Stimulated activated naive CD8-positive, alpha-beta T cell treated with anti-CD3 and anti-CD28 coated beads, Interleukin-15, amount 100 ng/mL, for 72 hours (primary cell): Measurements from ENCODE around the gene XG.
"Not testable (repeated sequence)": the region's sequence is repeated elsewhere in the genome, so short reads cannot be mapped to it uniquely, and the experiment has no call there.

Source experiments
- ATAC-seq: fragments of 150-1000 bp; cut with Tn5 transposase; 2 replicates; pipeline ENCODE4 v1.10.0; 2021; ENCODE audit warnings: mild to moderate bottlenecking, moderate library complexity
- DNase-seq, 2 donors: peaks; one replicate each; pipeline ENCODE4 v3.0.0; 2021 to 2022
- H3K27ac Mint-ChIP-seq, 2 donors: one replicate each; pipeline ENCODE4 v1.8.0; 2022; ENCODE audit warnings: mild to moderate bottlenecking in 2 of 2, mixed read lengths in 2 of 2, moderate library complexity in 2 of 2
- H3K27me3 Mint-ChIP-seq: one replicate; pipeline ENCODE4 v1.8.0; 2022; ENCODE audit warnings: mixed read lengths
- H3K4me1 Mint-ChIP-seq: one replicate; pipeline ENCODE4 v1.8.0; 2022; ENCODE audit warnings: mild to moderate bottlenecking, mixed read lengths
- H3K4me3 Mint-ChIP-seq, 2 donors: one replicate each; pipeline ENCODE4 v1.8.0; 2022; ENCODE audit warnings: mild to moderate bottlenecking in 2 of 2, mixed read lengths in 2 of 2, moderate library complexity in 1 of 2
- H3K9me3 Mint-ChIP-seq, 2 donors: one replicate each; pipeline ENCODE4 v1.8.0; 2022; ENCODE audit warnings: mixed read lengths in 2 of 2

The XG gene

GRCh38 chrX:2782778-2783177, 30.9 kb downstream of the XG start:
- Mint-ChIP-seq H3K27me3 (peaks cover 6% of the 10 kb centered on the region), H3K4me1 (peaks cover 13% of the 10 kb centered on the region), H3K4me3 (no peak overlapping the region), H3K9me3 (no peaks in the 10 kb centered on the region), H3K27ac (no peak overlapping the region)
- ATAC-seq = no peak
- no peak for DNase-seq

DNA sequence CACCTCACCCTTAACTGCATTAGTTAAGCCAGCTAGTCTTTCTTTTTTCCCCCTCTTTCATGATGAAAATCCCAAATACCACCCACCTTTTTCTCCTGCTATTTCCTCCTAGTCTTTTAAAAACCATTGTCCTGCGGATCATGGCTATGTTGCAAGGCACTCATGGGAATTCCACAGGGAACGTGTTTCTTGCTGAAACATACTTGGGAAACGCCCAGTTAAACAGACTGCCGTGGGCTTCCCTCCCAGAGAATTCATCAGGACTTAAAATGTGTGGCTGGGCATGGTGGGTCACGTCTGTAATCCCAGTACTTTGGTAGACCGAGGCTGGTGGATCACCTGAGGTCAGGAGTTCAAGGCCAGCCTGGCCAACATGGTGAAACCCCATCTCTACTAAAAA, 32.2 kb downstream of the XG start:
- peaks cover 6% of the 10 kb centered on the region for H3K27me3 Mint-ChIP-seq
- ATAC-seq = no peak
- no peak for DNase-seq
- no peak overlapping the region for H3K4me3 Mint-ChIP-seq
- H3K27ac Mint-ChIP-seq = no peak overlapping the region
- no peaks in the 10 kb centered on the region for H3K9me3 Mint-ChIP-seq
- peaks cover 13% of the 10 kb centered on the region for H3K4me1 Mint-ChIP-seq

DNA sequence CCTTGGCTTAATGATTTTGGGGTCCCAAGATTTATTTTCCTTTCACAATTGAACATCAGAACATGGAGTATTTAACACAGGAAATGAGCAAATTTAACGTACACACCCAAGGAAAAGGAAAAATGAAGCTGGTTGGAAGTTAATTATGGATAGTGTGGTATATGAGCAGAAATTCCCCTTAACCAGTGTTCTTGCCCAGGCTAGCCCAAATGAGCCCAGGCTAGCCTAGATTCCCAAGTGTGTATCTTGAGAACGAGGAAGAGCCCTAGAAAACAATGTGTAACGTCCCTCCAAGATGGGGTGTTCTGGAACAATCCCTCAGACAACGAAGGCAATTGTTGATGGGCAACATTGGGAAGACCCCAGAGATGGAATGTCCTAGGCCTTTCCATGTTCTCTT, 33.7 kb downstream of the XG start:
- Mint-ChIP-seq H3K4me1 (peaks cover 13% of the 10 kb centered on the region), H3K9me3 (no peaks in the 10 kb centered on the region), H3K27me3 (peaks cover 6% of the 10 kb centered on the region), H3K27ac (no peak overlapping the region), H3K4me3 (no peak overlapping the region)
- ATAC-seq (no peak), DNase-seq (no peak)

- Mint-ChIP-seq H3K27me3 (peaks cover 6% of the 10 kb centered on the region), H3K4me1 (no peaks in the 10 kb centered on the region), H3K27ac (no peak overlapping the region), H3K9me3 (no peaks in the 10 kb centered on the region), H3K4me3 (no peak overlapping the region)
- DNase-seq (no peak), ATAC-seq (no peak)
Observed at GRCh38 chrX:2788980-2789379, 37.1 kb downstream of the XG start.

DNA sequence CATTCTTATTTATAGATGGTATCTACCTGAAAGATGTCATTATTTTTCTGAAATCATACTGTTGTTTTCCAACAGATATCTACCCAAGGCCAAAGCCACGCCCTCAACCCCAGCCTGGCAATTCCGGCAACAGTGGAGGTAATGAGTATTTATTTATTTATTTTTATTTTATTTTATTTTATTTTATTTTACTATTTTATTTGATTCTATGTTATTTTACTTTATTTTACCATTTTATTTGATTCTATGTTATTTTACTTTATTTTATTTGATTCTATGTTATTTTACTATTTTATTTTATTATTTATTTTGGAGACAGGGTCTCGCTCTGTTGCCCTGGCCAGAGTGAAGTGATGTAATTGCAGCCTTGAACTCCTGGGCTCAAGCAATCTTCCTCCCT, 37.7 kb downstream of the XG start:
- Mint-ChIP-seq H3K27ac (no peak overlapping the region), H3K27me3 (peaks cover 6% of the 10 kb centered on the region), H3K4me1 (no peaks in the 10 kb centered on the region), H3K9me3 (no peaks in the 10 kb centered on the region), H3K4me3 (no peak overlapping the region)
- DNase-seq = no peak
- ATAC-seq = no peak

- Mint-ChIP-seq H3K9me3 (no peaks in the 10 kb centered on the region), H3K27ac (no peak overlapping the region), H3K27me3 (no peaks in the 10 kb centered on the region), H3K4me3 (no peak overlapping the region), H3K4me1 (no peaks in the 10 kb centered on the region)
- DNase-seq = no peak
- no peak for ATAC-seq
Observed at GRCh38 chrX:2793752-2794151, 41.9 kb downstream of the XG start.

GRCh38 chrX:2794336-2794735, 42.5 kb downstream of the XG start:
- ATAC-seq (no peak), DNase-seq (no peak)
- H3K27ac Mint-ChIP-seq = no peak overlapping the region
- no peak overlapping the region for H3K4me3 Mint-ChIP-seq
- H3K27me3 Mint-ChIP-seq = no peaks in the 10 kb centered on the region
- no peaks in the 10 kb centered on the region for H3K9me3 Mint-ChIP-seq
- H3K4me1 Mint-ChIP-seq = no peaks in the 10 kb centered on the region

DNA sequence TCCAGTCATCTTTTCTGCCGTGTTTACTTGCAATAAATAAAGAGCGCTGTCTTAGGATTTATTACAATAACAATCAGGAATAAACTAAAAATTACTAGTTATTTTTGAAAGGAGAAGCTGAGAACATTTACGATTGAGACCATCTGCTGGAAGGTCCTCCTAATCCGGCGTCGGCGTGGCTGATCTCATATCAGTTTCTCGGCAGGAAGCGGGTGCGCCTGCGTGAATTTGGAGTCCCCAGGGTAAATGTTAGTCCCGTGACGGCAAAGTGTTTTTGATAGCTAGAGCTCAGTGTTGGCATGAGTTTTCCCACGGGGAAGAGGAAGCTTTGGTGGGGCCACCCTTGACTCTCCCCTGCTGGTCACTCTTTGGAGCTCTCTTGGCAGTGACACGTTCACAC, 45.0 kb downstream of the XG start:
- not testable (repeated sequence) for H3K4me1 Mint-ChIP-seq, DNase-seq, H3K27me3 Mint-ChIP-seq, H3K9me3 Mint-ChIP-seq, ATAC-seq, H3K4me3 Mint-ChIP-seq, H3K27ac Mint-ChIP-seq

DNA sequence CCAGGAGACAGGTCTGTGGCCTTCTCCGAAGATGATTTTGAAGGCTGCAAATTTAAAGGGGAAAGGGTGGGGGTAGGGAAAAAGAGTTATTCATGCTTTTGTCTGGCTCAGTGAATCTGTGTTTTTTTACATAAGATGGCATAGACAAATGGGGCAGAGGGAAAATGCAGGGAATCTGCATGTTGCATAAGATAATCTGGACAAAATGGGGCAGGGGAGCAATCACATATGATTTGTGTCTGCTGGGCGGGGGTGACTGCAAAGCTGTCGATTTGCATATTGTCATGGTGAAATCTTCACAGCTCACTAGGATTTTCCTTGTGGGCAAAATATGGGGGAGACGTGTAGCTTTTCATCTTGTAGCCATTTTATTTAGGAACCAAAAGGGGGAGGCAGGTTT, 47.5 kb downstream of the XG start:
- H3K4me3 Mint-ChIP-seq = no peak overlapping the region
- no peaks in the 10 kb centered on the region for H3K4me1 Mint-ChIP-seq
- no peaks in the 10 kb centered on the region for H3K9me3 Mint-ChIP-seq
- H3K27me3 Mint-ChIP-seq = no peaks in the 10 kb centered on the region
- no peak for ATAC-seq
- no peak for DNase-seq
- no peak overlapping the region for H3K27ac Mint-ChIP-seq

DNA sequence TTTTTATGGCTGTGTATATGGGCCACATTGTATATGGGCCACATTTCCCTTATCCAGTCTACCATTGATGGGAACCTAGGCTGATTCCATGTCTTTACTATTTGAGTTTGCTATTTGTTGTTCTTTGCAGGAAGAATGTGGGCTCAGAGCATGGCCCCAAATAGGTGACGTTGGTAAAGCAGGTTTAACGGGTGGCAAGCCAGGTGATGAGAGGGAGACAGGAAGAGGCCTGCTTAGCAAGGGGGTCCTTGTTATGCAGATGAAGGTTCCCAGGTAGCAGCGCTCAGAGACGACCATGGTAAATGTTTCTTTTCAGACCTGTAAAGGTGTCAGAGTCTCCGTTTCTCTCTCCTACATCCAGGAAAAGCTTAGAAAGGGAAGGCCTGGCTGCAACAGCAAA, 48.1 kb downstream of the XG start:
- H3K4me3 Mint-ChIP-seq, ATAC-seq, H3K27me3 Mint-ChIP-seq, DNase-seq, H3K4me1 Mint-ChIP-seq, H3K27ac Mint-ChIP-seq, H3K9me3 Mint-ChIP-seq: not testable (repeated sequence)

GRCh38 chrX:2801223-2801622, 49.4 kb downstream of the XG start:
- Mint-ChIP-seq H3K27me3 (no peaks in the 10 kb centered on the region), H3K4me1 (no peaks in the 10 kb centered on the region), H3K9me3 (no peaks in the 10 kb centered on the region), H3K4me3 (no peak overlapping the region), H3K27ac (no peak overlapping the region)
- no peak for DNase-seq
- ATAC-seq = no peak

- H3K4me3 Mint-ChIP-seq, ATAC-seq, H3K27me3 Mint-ChIP-seq, H3K9me3 Mint-ChIP-seq, DNase-seq, H3K27ac Mint-ChIP-seq, H3K4me1 Mint-ChIP-seq: not testable (repeated sequence)
Observed at GRCh38 chrX:2802376-2803090, 50.7 kb downstream of the XG start.

- not testable (repeated sequence) for ATAC-seq, H3K9me3 Mint-ChIP-seq, H3K27me3 Mint-ChIP-seq, DNase-seq, H3K27ac Mint-ChIP-seq, H3K4me1 Mint-ChIP-seq, H3K4me3 Mint-ChIP-seq
Observed at GRCh38 chrX:2803486-2803885, 51.6 kb downstream of the XG start.

- H3K4me3 Mint-ChIP-seq, H3K4me1 Mint-ChIP-seq, H3K9me3 Mint-ChIP-seq, H3K27me3 Mint-ChIP-seq, H3K27ac Mint-ChIP-seq, ATAC-seq, DNase-seq: not testable (repeated sequence)
Observed at GRCh38 chrX:2804106-2804843, 52.4 kb downstream of the XG start.

DNA sequence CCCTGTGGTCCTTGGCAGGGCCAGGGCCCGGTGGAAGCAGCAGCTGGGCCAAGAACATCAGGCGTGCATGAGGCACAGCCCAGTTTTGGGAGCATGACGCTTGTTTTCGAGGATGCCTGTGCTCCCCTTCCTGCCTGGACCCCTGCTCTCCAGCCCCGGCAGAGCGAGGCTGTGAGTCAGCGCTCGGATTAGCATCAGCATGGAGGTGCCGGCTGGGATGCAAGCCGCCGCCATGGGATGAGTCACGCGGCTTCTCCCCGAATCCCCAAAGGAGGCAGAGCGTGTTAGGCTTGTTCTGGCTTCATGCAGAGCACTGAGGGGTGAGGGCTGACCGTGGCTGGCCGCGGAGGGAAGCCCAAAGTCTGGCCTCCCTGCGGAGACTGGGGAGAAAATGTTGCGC, 53.0 kb downstream of the XG start:
- not testable (repeated sequence) for H3K9me3 Mint-ChIP-seq, H3K4me3 Mint-ChIP-seq, H3K27ac Mint-ChIP-seq, ATAC-seq, H3K4me1 Mint-ChIP-seq, DNase-seq, H3K27me3 Mint-ChIP-seq

GRCh38 chrX:2811271-2811670, 59.4 kb downstream of the XG start:
- H3K9me3 Mint-ChIP-seq = no peaks in the 10 kb centered on the region
- H3K4me3 Mint-ChIP-seq = no peak overlapping the region
- H3K27ac Mint-ChIP-seq = no peak overlapping the region

More at GRCh38 chrX:2811271-2811670, 59.4 kb downstream of the XG start:
- ATAC-seq = no peak
- no peaks in the 10 kb centered on the region for H3K4me1 Mint-ChIP-seq
- peaks cover 9% of the 10 kb centered on the region for H3K27me3 Mint-ChIP-seq
- DNase-seq = no peak
